Medulla oblongata (tissue), 1 donor: Measurements from ENCODE around the gene IDUA.
"Not testable (repeated sequence)": the region's sequence is repeated elsewhere in the genome, so short reads cannot be mapped to it uniquely, and the experiment has no call there.

Experiments
- DNase-seq: peaks from one replicate; pipeline ENCODE4 v3.0.0-alpha.2; 2015; ENCODE audit errors: extremely low spot score

The IDUA gene

DNA sequence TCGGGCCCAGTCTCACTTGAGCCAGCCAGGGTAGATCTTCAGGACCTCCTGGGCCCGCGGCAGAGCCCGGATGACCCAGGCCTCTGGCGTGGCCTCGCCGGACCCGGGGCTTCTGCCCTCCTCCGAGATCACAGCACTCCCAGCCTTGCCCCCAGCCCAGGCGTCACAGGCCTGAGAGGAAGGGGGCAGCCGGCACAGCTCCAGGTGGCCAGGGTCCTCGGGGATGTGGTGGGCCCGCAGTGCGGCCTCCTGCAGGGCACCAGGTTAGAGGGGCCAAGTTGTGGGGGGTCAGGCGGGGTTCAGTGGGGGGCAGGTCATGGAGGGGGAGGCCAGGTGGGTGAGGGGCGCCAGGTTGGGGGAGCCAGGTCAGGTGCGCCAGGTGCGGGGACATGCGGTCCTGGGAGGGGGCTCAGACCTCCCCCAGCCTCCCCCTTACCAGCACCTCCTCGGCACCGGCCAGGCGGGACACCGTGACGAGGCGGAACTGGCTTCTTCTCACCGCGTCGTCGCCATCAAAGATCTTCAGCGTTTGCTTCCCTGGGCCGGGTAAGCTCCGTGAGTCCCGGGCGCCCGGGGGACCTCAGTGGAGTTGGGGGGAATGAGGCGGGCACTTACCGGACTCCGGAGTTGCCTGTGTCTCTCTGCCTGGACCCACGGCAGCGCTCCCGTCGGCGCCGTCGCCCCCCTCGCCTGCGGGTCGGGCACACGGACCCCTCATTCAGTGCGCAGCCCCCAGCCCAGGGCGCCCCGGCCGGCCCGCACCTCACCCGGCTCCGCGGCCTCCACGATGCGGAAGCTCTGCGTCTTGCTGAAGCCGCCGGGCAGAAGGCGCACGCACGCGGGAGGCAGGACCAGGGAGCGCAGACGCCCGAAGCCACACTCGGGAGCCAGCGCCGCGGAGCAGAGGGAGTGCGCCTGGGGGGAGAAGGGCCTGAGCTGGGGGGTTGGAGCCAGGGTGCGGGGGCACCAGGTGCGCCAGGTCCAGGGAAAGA, 19.4 kb upstream of the IDUA start:
- DNase-seq, result no peak

DNA sequence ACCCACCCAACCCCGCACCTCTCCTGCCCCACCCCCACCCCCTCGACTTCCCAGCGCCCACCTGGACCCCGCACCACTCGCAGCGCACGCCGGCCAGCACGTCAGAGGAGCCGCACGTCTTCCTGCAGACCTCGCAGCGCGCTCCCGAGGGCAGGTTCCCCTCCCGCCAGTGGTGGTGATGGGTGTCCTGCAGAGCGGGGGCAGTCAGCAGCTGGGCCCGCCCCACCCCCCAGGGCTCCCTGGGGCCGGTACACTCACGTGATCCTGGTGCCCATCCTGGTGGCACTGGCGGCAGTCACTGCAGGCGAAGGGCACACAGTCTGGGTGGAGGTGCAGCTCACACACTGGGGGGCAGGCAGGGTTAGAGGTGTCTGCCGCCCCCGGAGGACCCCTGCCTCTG, 18.6 kb upstream of the IDUA start:
- no peak for DNase-seq

DNA sequence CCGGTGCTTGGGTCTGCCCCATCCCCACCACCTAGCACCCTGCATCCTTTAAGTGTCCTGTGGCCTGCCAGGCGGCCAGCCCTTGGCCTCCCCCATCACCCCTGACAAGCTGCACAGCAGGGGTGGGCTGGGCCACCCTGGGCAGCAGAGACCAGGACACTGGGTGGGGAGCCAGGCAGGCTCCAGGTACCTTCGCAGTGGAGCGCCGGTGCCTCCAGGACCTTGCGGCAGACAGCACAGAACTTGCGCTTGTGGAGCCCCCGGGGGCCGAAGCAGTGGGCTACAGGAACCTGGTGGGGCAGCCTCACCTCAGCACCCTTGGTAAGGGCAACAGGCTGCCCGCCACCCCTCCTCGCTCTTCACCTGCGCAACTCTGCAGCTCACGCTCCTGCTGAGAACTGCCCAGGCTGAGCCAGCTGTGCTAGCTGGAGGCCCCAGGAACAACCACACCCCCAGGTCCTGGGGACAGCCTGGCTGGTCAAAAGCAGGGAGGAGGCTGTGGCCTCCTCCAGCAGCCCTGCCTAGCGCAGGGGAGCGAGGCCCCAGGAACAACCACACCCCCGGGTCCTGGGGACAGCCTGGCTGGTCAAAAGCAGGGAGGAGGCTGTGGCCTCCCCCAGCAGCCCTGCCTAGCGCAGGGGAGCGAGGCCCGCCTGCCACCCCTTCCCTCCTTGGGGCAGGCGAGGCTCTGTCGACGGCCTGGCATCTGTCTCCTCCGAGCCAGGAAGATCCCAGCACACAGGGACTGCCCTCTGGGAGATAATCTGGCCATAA, 18.0 kb upstream of the IDUA start:
- no peak for DNase-seq

DNA sequence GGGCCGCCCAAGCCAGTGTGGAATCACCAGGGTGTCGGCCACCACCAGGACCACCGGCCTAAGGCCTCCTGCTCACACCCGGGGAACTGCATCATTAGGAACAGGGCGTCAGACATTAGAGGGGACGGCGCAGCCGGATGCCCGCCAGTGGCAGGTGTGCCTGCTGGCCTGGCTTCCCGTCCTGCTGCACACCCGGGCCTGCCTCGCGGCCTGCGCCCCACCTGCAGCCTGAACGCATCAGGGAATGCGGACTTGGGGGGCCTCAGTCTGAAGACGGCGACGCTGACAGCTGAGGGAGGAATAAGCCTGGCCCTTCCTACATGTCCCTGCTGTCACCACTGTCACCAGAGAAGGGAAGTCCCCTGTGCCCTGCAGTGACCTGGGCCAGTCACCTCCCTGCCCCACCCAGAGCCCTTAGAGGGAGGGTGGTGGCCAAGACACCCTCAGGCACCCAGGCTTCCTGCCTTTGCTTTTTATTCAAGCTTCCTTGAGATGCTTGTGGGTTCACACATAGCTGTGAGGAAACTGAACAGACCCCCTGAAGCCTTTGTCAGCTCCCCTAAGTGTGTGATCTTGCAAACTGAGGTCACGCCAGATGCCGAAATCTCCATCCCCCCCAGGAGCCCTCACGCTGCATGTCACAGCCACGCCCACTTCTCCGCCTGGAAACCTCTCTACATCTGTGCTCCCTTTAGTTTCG, 16.6 kb upstream of the IDUA start:
- DNase-seq, result no peak

DNA sequence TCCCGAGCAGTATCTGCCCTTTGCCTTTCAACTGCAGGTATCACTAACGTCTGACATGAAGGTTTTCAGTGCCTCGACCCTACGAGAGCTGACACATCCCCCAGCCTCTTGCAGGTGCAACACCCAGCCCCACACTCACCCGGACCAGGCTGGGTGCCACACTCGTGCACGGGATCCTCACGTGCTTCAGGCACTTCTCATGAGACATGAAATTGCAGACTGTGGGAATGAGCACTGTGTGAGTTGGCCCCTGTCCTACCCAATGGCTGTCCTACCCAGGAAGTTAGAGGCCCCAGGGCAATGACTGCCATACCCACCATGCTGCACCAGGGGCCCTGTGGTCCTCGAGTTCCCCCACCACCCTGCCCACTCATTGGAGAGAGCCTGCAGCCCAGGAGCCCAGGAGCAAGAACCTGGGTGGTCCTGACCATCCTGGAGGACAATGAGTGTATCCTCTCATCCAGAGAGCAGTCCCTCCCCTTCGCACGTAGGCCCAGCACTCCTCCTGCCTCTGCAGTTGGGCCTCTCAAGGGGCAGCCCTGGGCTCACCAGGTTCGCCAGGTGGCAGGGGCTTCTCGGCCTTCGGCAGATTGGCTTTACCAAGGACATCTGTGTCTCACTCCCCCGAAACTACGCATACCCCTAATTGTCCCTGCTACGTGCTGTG, 15.9 kb upstream of the IDUA start:
- DNase-seq, result no peak

DNA sequence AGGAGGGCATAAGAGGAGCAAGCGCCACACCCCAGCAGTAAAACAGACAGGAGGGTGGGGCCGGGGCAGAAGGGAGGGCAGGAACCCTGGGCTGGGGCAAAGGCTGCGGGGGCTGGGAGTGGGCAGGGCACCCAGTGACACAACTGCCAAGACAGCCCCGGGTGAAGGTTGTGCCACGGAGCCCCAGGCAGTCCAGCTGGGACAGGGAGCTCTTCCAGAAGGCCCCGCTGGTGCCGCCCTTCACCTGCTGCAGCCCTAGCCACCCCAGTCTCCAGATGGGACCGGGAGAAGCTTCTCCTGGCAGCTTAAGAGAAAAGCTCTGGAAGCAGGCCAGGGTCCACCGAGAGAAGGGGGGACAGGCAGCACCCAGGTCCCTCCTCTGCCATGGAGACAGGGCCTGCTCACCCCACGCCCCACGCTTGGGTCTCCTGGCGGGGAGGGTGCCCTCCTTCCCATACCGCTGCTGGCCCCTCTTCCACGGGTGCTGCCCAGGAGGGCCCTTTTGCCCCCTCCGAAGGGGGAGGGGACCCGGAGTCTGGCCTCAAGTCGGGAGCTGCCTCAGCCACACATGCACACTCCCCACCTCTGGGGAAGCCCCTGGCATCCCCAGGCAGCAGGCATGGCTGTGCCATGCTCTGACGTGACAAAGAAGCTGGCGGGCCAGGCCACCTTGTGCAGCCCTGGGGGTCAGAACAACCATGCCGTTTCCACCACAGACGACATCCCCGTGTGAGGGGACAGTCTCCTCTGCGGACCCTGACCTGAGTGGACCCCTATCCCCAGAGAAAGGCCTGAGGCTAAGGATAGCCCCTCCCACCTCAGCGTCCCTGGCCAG, 15.0 kb upstream of the IDUA start:
- DNase-seq, result no peak

DNA sequence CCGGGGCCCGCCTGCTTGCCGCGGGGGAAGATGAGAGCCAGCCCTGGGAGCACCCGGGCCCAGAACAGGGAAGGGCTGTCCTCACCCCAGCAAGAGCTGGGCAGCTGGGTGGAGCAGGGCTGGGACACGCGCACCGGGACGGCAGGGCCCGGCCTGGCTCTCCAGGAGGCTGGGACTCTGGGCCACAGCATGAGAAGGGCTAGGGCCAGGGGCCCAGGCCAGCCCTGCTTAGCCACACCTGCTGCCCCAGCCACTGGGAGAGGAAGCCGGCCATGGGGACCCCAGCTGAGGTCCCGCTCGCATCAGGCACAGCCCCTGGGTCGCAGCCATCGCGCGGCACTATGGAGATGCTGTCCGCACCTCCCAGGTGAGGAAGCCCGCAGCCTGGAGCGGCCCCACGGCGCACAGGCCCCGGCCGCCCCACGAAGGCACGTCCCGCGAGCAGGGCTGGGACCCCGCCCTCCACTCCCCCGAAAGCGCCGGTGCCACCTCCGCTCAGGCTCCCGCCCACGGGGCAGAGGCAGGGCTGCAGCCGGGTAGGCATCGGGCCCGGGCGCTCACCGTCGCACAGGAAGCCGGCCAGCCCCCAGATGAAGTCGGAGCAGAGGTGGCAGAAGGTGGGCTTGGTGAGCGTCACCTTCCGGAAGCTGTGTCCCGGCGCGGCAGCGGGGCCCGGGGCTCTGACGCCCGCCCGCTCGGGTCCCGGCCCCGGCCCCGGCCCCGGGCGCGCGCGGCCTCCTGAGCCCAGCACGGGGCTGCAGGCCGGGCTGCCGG, 14.0 kb upstream of the IDUA start:
- no peak for DNase-seq

DNA sequence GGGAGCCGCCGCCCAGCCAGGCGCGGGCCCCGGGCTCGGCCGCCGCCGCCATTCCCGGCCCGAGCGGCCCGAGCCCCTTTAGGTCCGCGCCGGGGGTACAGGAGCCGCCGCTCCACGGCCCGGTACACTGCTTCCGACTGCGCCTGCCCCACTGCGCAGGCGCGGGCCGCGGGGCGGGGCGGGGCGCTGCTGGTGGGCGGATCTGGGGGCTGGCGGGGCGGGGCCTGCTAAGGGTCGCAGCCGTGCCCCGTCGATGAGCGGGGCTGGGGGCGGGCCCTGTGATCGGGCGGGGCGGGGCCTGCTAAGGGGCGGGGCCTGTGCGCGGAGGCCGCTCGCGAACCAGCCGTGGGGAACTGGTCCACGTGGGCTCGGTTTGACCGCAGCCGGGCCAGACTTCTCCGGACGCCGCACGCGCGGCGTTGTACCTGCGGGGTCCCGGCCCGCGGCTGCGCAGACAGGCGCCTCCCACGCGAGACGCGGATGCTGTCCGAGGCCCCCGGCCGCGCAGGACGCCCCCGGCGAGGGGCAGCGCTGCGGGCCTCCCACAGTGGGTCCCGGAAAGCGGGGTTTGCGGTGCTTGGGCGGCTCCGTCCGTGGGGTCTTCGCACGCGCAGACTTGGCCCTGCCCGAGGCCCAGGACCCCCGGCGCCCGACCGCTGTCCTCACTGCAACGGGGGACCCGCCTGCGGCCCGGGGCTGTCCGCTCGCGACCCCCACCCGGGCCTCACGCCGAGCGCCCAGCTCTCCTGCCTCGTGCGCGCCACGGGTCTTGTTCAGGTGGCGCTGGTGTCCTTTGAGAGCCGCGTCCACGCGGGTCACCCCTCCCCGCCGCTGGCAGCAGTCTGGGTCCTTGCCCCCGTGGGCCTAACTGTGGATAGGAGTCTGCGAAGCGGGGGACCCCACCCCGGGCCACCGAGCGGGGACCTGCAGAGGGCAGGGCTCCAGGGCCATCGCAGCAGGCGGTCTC, 13.1 kb upstream of the IDUA start, which contains the start of gene DGKQ:
DGKQ (minus strand) TSS at position 139 of the 967 bp plus-strand sequence; CDS start at position 52, 87 bp downstream.
- peak; percentile 90 for DNase-seq

DNA sequence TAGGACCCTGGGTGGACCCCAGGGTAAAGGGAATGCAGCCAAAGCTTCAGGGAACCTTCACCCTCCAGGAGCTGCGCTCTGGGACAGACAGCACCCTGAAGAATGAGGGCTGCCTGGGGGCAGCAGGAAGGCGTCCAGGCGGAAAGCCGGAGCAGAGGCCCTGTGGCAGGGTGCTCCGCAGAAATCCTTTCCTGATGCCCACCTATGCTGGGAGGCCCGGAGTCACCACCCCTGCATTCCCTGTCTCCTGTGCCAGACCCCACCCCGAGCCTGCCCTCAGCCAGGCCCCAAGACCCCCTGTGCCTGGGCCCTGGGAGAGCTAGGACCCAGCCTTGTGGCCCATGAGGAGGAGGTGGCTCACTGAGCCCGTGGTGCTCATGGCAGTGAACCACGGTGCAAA, 12.2 kb upstream of the IDUA start:
- DNase-seq, result no peak

DNA sequence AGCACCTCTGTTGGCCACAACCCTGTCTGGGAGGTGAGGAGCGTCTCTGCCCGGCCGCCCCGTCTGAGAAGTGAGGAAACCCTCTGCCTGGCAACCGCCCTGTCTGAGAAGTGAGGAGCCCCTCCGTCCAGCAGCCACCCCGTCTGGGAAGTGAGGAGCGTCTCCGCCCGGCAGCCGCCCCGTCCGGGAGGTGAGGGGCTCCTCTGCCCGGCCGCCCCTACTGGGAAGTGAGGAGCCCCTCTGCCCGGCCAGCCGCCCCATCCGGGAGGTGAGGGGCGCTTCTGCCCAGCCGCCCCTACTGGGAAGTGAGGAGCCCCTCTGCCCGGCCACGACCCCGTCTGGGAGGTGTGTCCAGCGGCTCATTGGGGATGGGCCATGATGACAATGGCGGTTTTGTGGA, 10.8 kb upstream of the IDUA start:
- not testable (repeated sequence) for DNase-seq

DNA sequence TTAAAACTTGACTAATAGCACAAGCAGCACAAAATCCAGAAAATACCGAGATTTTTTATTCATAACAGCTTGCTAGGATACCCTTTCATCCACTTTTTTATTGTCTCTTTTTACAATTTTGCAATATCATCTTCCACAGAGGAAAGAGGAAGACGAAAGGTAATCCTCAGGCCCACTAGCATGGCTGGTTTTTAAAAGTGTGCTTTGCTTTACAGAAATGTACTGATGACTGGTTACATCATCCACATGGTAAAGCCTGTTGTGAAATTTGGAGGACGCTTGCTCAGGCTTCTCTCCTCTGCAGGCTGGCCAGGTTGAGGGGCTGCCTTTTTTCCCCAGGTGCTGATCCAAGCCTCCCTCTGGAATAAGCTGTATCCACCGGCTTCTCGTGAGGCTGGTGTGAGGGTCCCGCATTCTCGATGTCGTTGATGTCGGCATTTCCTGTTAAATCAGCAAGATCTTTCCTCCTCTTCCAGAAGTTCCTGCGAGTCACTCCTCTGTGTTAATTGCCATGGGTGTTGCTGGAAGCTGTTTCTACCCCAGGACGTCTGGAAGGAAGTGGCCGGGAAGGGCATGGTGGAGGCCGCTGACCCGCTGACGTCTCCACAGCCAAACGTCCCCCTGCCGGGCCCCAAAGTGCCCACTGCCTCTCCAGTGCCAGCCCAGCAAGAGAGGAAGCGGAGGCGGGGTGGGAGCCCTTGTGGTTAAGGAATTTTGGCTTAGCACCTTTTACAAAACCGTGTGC, 7.7 kb upstream of the IDUA start:
- no peak for DNase-seq

DNA sequence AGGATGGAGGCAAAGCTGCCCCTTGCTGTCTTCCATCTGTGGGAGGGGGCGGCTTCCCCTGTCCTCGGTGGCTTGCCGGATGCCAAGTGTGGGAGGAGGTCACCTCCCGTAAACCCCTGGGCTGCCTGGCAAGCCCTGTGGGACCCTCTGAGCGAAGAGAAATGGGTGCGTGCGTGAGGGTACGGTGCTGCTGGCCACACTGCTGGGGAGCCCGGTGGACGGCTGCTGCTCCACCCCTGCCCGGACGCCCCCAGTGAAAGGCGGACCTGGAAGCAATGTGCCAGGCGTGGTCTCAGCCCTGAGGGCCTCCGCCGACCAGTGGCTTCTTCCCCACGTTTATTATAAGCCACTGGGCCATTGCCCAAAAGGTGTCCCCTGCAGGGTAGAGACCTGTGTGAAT, 4.6 kb upstream of the IDUA start:
- DNase-seq, result no peak

DNA sequence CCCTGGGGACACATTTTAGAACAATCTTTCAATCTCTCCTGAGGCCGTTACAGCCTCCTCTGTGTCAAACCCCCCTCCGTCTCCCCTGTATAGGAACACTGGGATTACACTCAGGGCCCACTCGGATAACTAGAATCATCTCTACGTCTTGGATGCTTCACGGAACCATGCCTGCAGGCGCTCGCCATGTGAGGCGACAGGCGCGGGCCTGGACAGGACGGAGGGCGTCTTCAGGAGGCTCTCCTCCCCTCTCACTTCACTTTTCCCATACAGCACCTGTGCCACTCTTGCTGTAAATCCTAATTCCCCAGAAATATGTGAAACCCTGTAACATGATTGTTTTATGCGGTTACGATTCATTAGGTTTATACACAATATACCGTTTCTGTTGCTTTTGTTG, 4.0 kb upstream of the IDUA start:
- no peak for DNase-seq

DNA sequence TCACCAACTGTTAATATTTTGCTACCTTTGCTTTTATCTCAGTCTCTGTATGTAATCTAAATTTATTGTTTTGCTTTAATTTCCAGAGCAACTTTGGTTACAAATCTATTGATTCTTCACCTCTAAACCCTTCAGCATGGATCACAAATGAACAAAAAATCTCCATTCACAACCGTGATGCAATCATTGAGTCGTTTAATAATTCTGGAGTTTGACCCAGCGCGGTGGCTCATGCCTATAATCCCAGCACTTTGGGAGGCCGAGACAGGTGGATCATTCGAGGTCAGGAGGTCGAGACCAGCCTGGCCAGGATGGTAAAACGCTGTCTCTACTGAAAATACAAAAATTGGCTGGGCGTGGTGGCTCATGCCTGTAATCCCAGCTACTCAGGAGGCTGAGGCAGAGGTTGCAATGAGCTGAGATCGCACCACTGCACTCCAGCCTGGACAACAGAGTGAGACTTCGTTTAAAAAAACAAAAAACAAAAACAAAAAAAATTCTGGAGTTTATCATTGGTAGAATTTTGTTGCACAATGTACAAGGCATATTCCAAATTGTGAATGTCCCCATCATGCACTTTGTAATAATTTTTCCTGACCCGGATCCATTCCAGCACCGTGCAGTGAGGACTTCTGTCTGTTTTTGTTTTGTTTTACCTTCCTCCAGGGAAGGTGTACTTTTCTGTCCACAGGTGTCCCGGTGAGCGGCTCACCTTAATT, 2.3 kb upstream of the IDUA start:
- DNase-seq, result no peak

DNA sequence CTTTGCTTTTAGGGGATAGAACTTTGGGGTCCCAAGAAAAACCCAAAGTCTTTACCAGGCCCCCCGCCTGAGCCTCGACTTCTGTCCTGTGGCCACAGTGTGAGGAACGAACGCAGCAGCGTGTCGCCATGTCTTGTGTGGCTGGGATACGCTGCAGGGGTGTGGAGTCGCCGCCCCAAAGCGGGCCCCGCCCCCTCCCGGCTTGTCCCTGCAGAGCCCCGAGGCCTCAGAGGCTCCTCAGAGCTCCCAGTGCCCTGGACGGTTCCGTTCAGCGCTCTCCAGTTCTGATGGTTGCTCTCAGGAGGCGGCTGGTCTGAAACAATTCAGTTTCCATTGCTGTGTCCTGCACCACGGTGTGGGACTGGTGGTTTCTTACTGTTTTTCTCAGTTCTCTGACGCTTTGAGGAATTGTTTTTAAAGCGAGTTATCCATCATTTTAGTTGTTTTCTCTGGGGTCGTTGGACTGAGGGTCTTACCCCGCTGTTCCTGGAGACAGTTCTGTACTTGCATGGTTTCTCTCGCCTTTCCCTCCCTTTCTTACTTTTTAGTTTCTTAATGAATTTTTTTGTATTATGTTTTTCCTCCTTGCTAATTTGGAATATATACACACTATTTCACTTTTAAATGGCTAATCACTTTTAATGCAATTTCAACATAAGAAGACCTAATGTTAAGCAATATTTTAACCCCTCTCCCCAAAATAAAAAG, 1.6 kb upstream of the IDUA start:
- DNase-seq, result peak; percentile 25

DNA sequence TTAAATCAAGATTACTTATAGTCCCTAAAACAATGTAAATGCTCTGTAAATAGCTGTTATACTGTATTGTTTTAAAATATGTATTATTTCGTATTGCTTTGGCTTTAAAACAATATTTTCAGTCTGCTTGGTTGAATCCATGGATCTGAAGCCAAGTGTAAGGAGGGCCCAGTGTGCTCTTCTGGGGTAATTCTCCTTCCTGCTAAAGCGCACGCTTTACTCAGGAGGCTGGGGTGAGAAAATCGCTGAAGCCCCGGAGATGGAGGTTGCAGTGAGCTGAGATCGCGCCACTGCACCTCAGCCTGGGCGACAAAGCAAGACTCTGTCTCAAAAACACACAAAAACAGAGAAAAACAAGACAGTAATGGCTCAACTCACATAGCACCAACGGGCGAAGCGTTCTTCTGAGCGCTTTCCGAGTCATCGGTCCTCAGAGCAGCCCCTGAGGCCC, 391 bp upstream of the IDUA start:
- DNase-seq, result no peak
